ENCODE results near the gene NFASC. TPM values are rescaled to one million over a fixed set of nuclear protein-coding genes. Genes with fewer than 3 reads are reported as not detected.

Gene NFASC
- total and polyA plus RNA-seq, 8 donors: 3.3 to 12.7 (median 6.7) TPM

DNA sequence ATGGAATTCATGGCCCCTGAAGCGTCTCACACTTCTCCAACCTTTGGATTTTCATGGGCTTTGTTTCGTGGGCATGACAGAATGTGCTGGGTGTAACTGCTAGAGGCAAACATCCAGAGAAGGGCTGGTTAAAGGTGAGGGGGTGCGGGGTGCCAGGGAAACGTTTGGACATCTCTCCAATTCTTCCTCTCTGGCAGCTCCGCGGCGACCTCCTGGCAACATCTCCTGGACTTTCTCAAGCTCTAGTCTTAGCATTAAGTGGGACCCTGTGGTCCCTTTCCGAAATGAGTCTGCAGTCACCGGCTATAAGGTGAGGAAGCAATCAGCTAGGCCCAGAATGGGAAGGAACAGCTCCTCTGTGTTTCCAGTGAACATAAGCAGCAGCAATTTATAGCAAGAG lies 201.6 kb downstream of the NFASC start:
- FAIRE-seq (no peak), ATAC-seq (no peak), DNase-seq (no peak)
- H3K27me3 ChIP-seq: no peaks in the 10 kb centered on the region
- H3K27ac ChIP-seq: no peak overlapping the region
- H3K36me3 ChIP-seq: no peaks in the 10 kb centered on the region
- H3K4me3 ChIP-seq: no peak overlapping the region
- no peaks in the 10 kb centered on the region for H3K4me1 ChIP-seq
- WGBS, 2 donors: 74 to 75% methylated on average over 9 of the region's 9 CpGs
- TF ChIP-seq, protein P1, sequence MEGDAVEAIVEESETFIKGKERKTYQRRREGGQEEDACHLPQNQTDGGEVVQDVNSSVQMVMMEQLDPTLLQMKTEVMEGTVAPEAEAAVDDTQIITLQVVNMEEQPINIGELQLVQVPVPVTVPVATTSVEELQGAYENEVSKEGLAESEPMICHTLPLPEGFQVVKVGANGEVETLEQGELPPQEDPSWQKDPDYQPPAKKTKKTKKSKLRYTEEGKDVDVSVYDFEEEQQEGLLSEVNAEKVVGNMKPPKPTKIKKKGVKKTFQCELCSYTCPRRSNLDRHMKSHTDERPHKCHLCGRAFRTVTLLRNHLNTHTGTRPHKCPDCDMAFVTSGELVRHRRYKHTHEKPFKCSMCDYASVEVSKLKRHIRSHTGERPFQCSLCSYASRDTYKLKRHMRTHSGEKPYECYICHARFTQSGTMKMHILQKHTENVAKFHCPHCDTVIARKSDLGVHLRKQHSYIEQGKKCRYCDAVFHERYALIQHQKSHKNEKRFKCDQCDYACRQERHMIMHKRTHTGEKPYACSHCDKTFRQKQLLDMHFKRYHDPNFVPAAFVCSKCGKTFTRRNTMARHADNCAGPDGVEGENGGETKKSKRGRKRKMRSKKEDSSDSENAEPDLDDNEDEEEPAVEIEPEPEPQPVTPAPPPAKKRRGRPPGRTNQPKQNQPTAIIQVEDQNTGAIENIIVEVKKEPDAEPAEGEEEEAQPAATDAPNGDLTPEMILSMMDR (IDR thresholded peaks at IDR 0.05): no peak
- intact Hi-C loops (cut with DNase I): no loop called here
- no peaks in the 10 kb centered on the region for H3K9me3 ChIP-seq

Other genes starting within 250 kb of the NFASC start
- gene LRRN2, start 185.1 kb upstream of the NFASC start, total RNA-seq: 1 to 10 TPM in 2 of 6 donors, under 1 TPM in 4; 0.24 to 3.7 (median 0.51) TPM
- gene LRRN2, start 185.1 kb upstream of the NFASC start, polyA plus RNA-seq: 1 to 10 TPM in 1 of 2 donors, under 1 TPM in 1; 0.65 to 1.1 TPM
- gene CNTN2, start 172.3 kb downstream of the NFASC start, total RNA-seq: under 1 TPM in 5 of 6 donors, not detected in 1; 0.09 to 0.44 (median 0.25) TPM
- gene CNTN2, start 172.3 kb downstream of the NFASC start, polyA plus RNA-seq: under 1 TPM; 0.09 to 0.27 TPM
- 1 to 10 TPM in 4 of 6 donors, under 1 TPM in 2; 0.67 to 2.5 (median 1.2) TPM for gene TMEM81, start 213.6 kb downstream of the NFASC start, total RNA-seq
- 1 to 10 TPM; 2.0 to 2.4 TPM for gene TMEM81, start 213.6 kb downstream of the NFASC start, polyA plus RNA-seq

All from pancreas (tissue), 10 donors.